OCI-M2 (cell line): Measurements from ENCODE around the gene RIMBP3B.
"Not testable (repeated sequence)": the region's sequence is repeated elsewhere in the genome, so short reads cannot be mapped to it uniquely, and the experiment has no call there.

Experiments
- DNase-seq: peaks from one replicate; lab custom pipeline; 2025; ENCODE audit not compliant: unreplicated experiment; lab: John Stamatoyannopoulos, UW

The RIMBP3B gene, protein sequence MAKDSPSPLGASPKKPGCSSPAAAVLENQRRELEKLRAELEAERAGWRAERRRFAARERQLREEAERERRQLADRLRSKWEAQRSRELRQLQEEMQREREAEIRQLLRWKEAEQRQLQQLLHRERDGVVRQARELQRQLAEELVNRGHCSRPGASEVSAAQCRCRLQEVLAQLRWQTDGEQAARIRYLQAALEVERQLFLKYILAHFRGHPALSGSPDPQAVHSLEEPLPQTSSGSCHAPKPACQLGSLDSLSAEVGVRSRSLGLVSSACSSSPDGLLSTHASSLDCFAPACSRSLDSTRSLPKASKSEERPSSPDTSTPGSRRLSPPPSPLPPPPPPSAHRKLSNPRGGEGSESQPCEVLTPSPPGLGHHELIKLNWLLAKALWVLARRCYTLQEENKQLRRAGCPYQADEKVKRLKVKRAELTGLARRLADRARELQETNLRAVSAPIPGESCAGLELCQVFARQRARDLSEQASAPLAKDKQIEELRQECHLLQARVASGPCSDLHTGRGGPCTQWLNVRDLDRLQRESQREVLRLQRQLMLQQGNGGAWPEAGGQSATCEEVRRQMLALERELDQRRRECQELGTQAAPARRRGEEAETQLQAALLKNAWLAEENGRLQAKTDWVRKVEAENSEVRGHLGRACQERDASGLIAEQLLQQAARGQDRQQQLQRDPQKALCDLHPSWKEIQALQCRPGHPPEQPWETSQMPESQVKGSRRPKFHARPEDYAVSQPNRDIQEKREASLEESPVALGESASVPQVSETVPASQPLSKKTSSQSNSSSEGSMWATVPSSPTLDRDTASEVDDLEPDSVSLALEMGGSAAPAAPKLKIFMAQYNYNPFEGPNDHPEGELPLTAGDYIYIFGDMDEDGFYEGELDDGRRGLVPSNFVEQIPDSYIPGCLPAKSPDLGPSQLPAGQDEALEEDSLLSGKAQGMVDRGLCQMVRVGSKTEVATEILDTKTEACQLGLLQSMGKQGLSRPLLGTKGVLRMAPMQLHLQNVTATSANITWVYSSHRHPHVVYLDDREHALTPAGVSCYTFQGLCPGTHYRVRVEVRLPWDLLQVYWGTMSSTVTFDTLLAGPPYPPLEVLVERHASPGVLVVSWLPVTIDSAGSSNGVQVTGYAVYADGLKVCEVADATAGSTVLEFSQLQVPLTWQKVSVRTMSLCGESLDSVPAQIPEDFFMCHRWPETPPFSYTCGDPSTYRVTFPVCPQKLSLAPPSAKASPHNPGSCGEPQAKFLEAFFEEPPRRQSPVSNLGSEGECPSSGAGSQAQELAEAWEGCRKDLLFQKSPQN (N-terminal part only)

DNA sequence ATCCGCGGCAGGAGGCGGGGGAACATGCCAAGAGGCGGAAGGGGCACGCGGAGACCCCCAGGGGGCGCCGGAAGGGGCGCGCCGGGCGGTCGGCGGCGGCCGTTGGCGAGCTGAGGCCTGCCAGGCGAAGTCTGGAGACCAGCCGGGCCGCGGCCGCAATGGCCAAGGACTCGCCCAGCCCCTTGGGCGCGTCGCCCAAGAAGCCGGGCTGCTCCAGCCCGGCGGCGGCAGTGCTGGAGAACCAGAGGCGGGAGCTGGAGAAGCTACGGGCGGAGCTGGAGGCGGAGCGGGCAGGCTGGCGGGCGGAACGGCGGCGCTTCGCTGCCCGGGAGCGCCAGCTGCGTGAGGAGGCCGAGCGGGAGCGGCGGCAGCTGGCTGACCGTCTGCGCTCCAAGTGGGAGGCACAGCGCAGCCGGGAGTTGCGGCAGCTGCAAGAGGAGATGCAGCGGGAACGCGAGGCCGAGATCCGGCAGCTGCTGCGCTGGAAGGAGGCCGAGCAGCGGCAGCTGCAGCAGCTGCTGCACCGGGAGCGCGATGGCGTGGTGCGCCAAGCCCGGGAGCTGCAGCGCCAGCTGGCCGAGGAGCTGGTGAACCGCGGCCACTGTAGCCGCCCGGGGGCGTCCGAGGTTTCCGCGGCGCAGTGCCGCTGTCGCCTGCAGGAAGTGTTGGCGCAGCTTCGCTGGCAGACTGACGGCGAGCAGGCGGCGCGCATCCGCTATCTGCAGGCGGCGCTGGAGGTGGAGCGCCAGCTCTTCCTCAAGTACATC, at the start of gene RIMBP3B:
RIMBP3B (plus strand) TSS at position 51 of the 767 bp plus-strand sequence; CDS start at position 159, 108 bp downstream.
- not testable (repeated sequence) for DNase-seq

DNA sequence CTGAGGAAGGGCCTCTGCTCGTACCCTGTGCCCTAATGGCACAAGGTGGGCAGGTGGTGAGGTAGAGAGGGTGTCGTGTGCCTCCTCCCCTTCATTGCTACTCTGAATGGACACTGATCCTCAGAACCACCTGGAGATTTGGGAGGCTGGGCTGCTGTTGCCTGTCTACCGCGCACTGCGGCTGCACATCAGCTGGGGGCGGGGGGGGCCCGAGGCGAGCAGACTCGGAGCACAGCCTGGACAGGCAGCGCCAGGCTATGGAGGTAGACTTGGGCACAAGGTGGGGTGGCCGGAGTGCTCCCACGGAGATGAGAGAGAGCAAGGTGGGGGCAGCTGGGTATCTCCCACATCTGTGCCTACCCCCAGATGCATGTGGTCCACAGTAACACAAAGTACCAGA, 26.0 kb upstream of the RIMBP3B start:
- not testable (repeated sequence) for DNase-seq

DNA sequence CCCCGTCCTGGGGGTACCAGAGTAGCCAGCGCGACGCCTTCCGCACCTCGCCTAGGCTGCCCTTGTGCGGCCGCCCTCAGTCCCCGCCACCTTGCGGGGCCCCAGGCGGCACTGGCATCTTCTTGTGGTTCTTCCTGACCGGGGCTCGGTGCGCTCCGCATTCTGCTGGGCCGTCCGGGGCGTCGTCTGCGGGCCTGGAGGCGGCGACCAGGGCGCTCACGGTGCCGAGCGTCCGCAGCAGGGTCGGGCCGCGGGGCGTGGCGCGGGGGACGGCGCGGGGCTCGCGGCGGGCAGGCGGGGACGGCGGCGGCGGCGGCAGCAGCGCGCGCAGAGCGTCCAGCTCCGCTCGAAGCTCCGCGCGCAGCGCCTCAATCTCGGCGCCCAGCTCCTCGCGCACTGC, 23.0 kb upstream of the RIMBP3B start:
- DNase-seq, result not testable (repeated sequence)

DNA sequence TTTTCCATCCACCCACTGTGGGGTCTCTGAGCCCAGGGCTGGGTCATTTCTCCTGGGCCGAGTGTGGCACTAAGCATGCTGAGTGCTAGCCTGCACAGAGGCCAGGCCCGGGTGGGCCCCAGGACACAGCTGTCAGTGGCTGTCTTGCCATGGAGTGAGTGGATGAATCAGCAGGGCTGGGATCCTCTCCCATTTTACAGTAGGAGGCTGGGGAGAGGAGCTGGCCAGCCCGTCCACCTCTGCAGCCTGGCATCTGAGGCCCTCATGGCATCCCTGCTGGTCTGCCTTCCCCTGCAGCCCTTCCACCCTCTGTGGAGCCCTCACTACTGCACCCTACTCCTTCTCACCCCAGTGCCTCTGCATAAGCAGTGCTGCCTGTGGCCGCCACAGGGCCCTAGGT, 21.1 kb upstream of the RIMBP3B start:
- not testable (repeated sequence) for DNase-seq

DNA sequence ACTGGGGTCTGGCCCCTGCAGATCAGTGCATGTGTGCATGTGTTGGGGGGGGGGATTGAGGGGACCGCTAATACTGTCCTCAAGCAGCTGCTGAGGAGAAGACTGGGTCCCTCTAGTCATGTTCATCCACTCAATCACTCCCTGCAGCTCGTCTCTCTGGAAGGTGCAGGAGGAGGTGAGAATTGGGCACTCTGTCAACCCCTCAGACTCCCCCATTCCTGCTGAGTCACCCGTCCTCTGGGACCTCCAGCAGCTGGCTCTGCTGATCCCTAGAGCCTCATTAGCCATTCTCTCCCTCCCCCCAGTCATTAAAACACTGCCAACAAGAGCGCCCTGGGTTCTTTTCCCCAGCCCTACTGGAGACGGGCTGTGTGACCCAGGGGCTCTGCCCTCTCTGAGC, 20.5 kb upstream of the RIMBP3B start:
- DNase-seq, result not testable (repeated sequence)

DNA sequence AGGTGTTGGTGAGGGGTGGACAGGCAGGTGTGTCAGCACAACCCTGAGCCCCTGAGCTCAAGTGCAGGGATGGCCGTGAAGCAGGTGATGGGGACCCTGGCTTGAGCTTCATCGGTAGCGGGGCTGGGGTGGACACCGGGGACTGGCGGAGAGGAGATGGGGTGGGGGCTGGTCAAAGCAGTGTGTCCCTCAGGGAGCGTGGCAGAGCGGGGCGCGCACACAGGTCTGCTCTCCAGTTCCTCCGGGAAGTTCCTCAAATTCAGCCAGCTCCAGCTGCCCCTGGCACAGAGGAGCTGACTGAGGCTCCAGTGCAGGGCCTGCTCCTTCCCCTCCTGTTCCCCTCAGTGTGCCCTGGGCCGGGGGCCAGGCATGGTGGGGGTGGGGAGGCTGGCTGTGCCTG, 19.7 kb upstream of the RIMBP3B start:
- not testable (repeated sequence) for DNase-seq

DNA sequence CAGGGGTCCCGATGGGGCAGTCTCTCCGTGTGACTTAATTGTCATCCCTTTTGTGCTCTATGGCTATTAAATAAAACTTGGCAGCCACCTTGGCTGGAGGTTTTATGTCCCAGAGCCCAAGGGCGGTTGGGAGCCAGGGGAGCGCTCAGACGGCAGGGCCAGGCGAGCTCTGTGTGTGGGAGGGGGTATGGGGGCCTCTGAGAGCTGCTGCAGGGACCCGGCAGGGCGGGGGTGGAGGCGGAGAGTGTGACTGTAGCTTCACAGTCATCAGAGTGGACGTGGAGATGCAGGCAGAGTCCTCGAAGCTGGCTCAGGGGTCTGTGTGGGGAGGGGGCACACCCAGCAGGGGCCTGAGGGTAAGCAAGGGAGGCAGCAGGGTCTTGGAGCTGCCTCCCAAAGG, 19.2 kb upstream of the RIMBP3B start:
- not testable (repeated sequence) for DNase-seq

DNA sequence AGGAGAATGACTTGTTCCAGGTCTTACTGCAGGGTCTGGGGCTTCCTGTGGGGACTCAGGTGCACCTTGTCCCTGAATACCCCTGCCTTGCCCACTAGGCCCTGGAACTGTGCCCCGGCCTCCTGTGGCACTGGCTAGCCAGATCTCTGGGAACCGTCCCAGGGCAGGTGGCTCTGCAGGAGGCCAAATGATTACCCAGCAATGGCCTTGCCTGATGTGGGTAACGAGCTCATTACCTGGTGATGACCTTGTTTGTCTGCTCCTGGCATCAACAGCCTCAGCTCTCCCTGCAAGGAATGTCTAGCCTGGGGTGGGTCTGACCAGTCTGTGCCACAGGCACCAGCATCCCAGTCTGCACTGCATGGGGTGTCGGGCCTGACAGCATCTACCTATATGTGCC, 18.2 kb upstream of the RIMBP3B start:
- not testable (repeated sequence) for DNase-seq

DNA sequence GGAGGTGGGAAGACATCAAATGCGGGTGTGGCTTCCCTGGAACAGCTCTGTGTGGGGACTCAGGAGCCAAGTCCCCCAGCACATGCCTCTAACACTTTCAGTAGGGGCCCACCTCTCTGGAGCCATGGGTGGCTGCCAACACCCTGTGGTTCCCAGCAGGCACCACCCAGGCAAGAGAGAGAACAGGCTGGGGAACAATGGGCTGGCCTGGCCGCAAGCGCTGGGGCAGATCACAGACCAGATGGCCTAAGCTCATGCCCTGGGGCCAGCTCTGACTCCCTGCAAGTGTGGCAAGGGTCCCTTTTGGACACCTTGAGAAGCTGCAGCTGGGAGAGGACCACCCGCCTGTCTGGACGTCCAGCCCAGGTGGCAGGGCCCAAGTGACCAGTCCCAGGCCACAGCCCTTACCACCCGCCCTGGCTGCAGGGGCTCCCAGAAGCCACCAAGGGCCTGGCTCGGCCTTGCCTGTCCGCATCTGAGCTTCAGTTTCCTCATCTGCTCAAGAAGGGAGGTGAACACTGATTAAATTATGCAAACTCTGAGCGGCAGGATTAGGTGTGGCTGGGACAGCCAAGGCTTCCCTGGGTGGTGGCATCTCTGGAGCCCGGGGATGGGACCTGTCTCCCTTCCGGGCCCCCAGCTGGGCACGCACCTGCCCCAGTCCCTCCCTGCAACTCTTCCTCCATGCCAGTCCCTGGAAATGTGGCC, 14.8 kb upstream of the RIMBP3B start:
- not testable (repeated sequence) for DNase-seq

DNA sequence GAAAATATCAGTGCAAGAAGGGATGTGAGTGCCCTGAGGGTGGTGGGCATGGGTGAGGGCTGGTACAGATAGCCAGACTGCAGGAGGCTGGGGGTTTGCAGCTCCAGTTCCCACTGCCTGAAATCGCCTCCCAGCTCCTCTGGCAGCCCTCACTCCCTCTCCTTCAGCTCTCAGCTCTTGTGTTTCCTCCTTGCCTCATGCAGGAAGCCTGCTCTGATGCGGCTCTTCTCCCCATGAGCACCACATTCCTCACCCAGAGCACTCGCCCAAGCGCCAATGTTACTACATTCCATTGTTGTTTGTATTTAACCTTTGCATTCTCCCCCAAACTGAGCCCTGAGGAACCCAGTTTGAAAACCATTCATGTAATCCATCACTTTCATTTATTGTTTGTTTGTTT, 7.7 kb upstream of the RIMBP3B start:
- DNase-seq, result not testable (repeated sequence)

DNA sequence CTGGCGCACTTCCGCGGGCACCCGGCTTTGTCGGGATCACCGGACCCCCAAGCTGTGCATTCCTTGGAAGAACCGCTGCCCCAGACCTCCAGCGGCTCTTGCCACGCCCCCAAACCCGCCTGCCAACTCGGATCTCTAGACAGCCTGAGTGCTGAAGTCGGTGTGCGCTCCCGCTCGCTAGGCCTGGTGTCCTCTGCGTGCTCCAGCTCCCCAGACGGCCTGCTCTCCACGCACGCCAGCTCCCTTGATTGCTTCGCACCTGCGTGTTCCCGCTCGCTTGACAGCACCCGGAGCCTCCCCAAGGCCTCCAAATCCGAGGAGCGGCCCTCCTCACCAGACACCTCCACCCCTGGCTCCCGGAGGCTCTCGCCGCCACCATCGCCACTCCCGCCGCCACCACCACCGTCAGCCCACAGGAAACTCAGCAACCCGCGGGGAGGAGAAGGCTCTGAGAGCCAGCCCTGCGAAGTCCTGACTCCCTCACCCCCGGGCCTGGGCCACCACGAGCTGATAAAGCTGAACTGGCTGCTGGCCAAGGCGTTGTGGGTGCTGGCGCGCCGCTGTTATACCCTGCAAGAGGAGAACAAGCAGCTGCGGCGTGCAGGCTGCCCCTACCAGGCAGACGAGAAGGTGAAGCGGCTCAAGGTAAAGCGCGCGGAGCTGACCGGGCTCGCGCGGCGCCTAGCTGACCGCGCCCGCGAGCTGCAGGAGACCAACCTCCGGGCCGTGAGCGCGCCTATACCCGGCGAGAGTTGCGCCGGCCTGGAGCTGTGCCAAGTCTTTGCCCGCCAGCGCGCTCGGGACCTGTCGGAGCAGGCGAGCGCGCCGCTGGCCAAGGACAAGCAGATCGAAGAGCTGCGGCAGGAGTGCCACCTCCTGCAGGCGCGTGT, 1.2 kb downstream of the RIMBP3B start:
- not testable (repeated sequence) for DNase-seq

DNA sequence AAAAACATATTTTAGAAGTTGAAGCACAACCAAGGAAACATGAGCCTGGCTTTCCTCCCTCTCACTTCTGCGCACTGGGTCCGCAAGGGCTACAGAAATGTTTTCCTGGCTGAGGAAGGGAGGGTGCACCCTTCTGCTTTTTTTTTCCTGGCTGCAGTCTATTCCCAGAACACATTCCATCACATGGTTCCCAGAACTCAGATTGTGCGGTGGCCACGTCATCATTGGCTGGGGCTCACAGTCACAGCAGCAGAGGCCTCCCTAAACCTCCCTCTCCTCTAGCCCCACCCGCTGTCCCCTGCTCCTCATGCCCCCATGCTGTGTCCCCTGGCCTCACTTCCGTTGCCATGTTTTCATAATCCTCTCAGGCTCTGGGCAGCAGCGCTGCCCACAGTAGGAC, 5.9 kb downstream of the RIMBP3B start:
- not testable (repeated sequence) for DNase-seq

DNA sequence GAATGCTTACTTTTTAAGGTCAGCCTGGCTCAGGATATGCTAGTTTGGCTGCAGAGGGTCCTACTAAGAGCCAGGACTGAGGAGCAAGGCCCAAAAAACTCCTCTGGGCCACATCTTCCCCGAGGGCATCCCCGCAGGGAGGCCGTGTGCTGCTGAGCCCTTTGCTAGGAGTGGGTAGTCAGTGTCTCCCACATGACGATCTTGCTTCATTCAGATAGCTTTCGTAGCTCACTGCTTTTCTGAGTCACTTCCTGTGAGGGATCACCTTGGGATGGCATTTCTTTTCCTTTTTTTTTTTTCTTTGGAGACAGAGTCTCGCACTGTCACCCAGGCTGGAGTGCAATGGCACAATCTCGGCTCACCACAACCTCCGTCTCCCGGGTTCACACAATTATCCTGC, 6.5 kb downstream of the RIMBP3B start:
- not testable (repeated sequence) for DNase-seq

DNA sequence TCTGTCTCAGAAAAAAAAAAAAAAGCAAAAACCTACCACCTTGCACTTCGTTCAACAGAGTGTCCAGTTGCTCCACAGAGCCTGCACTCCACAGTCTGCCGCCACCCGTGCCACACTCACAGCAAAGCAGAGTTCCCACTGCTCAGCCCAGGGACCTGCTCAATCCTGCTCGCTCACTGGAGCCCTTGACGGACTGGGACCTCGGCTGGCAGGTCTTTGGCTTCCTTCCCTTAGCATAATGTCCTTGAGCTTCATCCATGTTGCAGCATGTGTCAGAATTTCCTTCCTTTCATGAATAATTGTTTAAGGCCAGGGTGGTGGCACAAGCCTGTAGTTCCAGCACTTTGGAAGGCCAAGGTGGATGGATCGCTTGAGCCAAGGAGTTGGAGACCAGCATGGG, 11.1 kb downstream of the RIMBP3B start:
- DNase-seq, result not testable (repeated sequence)

DNA sequence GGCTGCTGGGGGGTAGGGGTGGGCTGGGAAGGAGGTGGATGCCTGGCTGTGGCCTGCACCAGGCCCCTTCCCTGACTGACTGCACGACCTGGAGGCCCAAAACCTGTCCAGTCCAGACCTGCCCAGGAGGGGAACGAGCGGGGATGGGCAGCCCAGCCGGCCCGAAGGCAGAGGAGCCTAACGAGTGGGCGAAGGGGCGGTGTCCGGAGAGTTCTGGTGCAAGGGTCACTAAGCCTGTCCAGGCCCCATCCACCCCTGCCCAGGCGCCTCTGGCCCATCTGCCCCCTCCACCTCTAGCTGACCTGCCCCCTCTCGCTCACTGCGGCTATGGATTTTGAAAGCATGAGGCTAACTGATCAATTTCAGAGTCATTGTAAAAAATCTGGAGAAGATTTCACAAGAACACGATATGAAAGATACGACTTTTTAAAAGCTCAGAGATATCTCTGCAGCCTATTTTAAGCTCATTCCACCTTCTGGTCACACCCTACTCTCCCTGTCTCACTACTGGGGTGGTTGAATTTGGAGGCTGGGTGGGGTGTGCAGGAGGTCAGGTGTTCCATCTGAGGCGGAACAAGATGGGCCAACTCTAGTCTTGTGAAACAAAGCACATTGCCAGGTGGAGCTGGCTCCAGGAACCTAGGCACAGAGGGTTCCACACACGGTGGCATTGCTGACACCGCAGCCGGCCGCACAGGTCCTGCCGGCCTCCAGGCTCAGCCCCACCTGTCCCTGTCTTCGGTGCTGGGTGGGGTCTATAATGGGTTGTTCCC, 17.8 kb downstream of the RIMBP3B start:
- not testable (repeated sequence) for DNase-seq

DNA sequence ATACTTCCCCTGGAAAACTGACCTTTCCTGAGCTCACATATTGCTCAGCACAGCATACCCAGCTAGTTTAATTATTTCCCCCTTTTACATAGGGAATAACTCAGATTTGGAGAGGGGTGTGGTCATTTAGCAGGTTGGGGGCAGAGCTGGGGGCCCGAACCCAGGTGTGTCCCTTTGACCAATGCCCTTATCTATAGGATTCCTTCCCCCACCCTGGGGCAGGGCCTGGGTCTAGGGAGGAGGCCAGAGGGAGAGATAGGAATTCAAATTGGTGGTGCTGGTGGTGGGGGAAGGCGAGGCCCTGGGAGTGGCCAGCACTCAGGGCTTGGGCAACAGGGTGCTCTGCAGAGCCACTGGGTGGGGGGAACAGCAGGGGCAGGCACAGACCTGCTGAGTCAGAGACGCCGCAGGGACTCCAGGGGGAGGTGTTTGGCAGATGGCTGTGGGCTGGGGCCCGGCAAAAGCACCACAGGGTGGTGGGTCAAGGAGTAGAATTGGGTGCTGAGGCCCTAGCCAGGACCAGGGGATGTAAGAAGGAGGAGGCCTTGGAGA, 19.3 kb downstream of the RIMBP3B start:
- not testable (repeated sequence) for DNase-seq

DNA sequence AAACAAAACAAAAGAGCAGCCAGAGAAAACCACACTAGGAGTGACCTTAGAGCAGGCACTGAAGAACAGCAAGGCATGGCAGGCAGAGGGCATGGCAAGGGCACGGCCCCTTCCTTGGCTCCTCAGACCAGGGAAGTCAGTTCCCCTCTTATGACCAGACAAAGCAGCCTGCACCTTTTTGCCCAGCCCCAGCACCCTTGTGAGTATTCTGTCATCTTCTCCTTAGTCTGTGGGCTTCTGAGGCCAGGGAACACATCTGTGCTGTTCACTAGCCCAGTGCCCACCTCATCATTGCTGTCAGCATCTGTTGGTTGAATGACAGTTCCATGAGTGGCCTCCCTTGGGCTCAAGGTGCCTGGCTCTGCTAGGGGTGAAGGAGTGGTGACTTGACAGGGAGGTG, 23.6 kb downstream of the RIMBP3B start:
- not testable (repeated sequence) for DNase-seq
